IPS-18a (cell line): ENCODE results near the gene PTPRN2.
"Not testable (repeated sequence)": the region's sequence is repeated elsewhere in the genome, so short reads cannot be mapped to it uniquely, and the experiment has no call there.

ENCODE experiments used
- H3K27ac ChIP-seq: one replicate; pipeline ENCODE4 v1.5.1; 2013; ENCODE audit warnings: low read length
- H3K27me3 ChIP-seq: one replicate; pipeline ENCODE4 v1.6.1; 2013; ENCODE audit warnings: mild to moderate bottlenecking, low read length; ENCODE audit not compliant: control insufficient read depth, insufficient read depth
- H3K36me3 ChIP-seq: one replicate; pipeline ENCODE4 v1.6.1; 2013; ENCODE audit warnings: low read depth, low read length; ENCODE audit not compliant: control insufficient read depth
- H3K4me1 ChIP-seq: one replicate; pipeline ENCODE4 v1.6.1; 2013; ENCODE audit warnings: low read depth, low read length; ENCODE audit not compliant: control insufficient read depth
- H3K4me3 ChIP-seq: one replicate; pipeline ENCODE4 v1.5.1; 2013; ENCODE audit warnings: low read length
- H3K9ac ChIP-seq: one replicate; pipeline ENCODE4 v1.6.1; 2013; ENCODE audit warnings: mild to moderate bottlenecking, low read length, moderate library complexity
- H3K9me3 ChIP-seq: one replicate; pipeline ENCODE4 v1.6.1; 2013; ENCODE audit warnings: low read depth, low read length; ENCODE audit not compliant: control insufficient read depth

Gene PTPRN2

DNA sequence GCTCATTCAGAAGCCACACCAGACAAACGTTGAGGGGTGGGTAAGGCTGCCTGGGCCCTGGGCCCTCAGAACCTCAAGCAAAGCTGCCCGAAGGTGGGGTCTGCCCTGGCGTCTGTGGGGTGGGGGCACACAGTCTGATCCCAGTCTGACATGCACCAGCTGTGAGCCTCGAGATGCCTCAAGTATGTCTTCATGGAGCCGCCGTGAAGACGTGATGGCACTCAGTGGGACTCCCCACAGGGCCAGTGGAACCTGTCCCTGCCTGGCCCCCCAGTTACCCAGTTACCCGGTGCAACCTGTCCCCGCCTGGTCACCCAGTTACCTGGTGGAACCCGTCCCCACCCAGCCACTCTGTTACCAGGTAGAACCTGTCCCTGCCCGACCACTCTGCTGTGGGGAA, 351.2 kb downstream of the PTPRN2 start:
- no peaks in the 10 kb centered on the region for H3K4me1 ChIP-seq
- no peak overlapping the region for H3K9ac ChIP-seq
- H3K27ac ChIP-seq, result no peak overlapping the region
- H3K36me3 ChIP-seq, result no peaks in the 10 kb centered on the region
- no peaks in the 10 kb centered on the region for H3K27me3 ChIP-seq
- no peak overlapping the region for H3K4me3 ChIP-seq
- H3K9me3 ChIP-seq, result no peaks in the 10 kb centered on the region

DNA sequence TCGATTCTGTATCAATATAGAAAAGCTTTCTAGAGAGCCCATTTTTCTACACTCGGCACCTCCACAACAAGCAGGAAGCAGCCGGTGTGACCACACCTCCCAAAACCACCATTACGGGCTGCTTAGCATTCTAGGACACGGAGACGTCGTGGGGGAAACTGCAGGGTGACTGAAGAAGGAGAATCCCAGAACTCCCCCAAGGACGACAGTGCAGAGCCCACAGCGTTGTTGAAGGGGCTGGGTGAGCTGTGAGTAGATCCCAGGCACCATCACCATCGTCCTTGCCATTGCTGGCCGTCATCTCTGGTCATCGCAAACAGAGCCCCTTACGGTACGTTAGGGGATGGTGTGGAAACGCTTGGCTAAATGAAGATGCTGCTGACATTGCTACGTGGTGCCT, 351.8 kb downstream of the PTPRN2 start:
- Histone ChIP-seq H3K4me3 (no peak overlapping the region), H3K36me3 (no peaks in the 10 kb centered on the region), H3K4me1 (no peaks in the 10 kb centered on the region), H3K27me3 (no peaks in the 10 kb centered on the region), H3K9ac (no peak overlapping the region), H3K27ac (no peak overlapping the region), H3K9me3 (no peaks in the 10 kb centered on the region)

DNA sequence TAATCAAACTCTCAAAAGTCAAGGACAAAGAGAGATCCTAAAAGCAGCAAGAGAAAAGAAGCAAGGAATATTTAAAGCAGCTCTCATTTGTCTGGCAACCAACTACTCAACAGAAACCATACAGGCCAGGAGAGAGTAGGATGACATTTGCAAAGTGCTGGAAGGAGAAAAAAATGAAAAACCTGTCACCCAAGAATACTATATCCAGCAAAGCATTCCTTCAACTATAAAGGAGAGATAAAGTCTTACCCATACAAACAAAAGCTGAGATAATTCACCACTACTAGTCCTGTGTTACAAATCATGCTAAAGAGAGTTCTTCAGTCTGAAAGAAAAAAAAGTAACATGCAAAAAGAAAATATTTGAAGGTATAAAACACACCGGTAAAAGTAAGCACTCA, 357.7 kb downstream of the PTPRN2 start:
- H3K9me3 ChIP-seq, result peaks cover 9% of the 10 kb centered on the region
- H3K27ac ChIP-seq, result no peak overlapping the region
- H3K4me3 ChIP-seq, result no peak overlapping the region
- H3K27me3 ChIP-seq, result no peaks in the 10 kb centered on the region
- peaks cover 3% of the 10 kb centered on the region for H3K4me1 ChIP-seq
- H3K36me3 ChIP-seq, result no peaks in the 10 kb centered on the region
- no peak overlapping the region for H3K9ac ChIP-seq

DNA sequence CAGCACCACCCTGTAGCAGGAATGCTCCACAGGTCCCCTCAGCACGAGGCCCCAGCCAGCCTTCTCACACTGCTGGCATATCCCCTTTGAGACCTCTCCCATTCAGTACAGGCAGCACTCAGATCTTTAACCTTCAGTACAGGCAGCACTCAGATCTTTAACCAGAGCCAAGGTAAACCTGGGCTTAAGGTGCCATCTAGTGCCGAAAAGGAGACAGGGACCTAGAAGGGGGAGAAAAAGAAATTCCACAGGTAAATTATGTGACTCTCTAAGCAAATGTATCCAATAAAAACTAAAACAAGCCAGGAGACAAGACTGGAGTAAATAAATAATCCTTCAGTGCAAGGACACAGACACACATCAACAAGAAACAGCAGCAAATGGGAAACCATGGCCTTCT, 358.6 kb downstream of the PTPRN2 start:
- Histone ChIP-seq H3K9me3 (peaks cover 9% of the 10 kb centered on the region), H3K4me1 (peaks cover 3% of the 10 kb centered on the region), H3K9ac (no peak overlapping the region), H3K4me3 (no peak overlapping the region), H3K27me3 (no peaks in the 10 kb centered on the region), H3K36me3 (no peaks in the 10 kb centered on the region), H3K27ac (no peak overlapping the region)

DNA sequence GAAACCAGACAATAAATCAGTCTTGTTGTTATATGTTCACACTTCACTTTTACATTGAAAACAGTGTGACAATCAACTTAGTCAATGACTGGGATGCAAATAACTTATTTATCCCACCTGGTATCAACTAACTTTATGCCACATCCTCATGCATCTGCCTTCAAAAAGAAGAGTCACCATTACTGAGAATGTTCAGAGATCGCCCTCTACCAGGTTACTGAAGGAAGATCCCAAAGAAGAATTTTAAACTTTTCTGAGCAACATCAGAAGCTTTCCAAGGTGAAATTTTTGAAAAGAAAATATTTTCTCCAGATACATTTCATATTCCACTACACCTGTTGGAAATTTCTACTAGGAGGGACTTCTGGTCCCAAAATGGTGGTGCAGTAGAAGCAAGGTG, 359.5 kb downstream of the PTPRN2 start:
- Histone ChIP-seq H3K4me1 (peaks cover 3% of the 10 kb centered on the region), H3K27ac (no peak overlapping the region), H3K36me3 (no peaks in the 10 kb centered on the region), H3K9me3 (peaks cover 9% of the 10 kb centered on the region), H3K9ac (no peak overlapping the region), H3K27me3 (no peaks in the 10 kb centered on the region), H3K4me3 (no peak overlapping the region)

DNA sequence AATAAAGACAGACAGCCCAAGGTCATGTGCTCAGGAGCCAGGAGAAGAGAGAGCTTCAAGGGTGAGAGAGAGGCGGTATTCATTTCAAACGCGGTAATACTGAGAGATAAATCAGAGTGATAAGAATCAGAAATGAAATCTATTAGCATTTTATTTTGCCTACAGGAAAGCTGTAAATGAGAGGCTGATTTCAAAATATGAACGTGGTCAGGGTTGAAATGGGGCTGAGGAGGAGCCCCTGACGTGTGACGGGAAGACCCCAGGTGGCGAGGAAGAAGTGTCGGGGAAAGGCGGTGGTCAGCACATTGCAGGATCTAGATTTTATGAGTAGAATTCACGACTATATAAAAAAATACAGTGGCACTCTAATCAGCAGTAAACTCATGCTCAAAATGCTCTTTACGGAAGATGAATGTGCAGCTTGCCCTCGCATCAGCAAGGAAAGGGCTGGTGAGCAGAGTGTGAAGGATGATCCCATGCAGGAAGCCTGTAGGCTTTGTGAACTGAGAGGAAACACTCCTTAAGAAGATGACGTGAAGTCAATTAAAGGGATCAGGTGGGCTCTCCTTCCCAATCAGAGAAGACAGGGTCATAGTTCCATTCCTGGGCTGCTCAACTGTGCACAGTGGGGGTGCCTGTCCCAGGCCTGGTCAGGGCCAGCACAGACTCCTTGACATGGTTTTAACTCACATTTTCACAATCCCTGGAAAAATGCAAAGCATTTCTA, 360.2 kb downstream of the PTPRN2 start:
- Histone ChIP-seq H3K27me3 (no peaks in the 10 kb centered on the region), H3K27ac (no peak overlapping the region), H3K4me1 (peaks cover 3% of the 10 kb centered on the region), H3K9ac (no peak overlapping the region), H3K4me3 (no peak overlapping the region), H3K36me3 (no peaks in the 10 kb centered on the region), H3K9me3 (peaks cover 9% of the 10 kb centered on the region)

DNA sequence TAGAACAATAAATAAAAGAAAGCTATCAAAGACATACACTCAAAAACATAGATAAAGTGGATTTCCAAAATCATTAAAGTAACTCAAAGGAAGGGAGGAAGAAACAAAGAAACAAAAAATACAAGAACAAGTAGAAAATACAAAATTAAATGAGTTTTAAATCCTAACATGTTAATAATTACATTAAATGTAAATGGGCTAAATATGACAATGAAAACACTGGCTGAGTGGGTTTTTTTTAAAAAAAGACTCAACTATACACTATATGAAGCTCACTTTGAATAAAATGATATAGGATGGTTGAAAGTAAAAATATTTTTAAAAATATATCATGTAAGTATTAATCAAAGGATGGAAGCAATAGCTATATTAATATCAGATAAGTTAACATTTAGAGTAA, 371.4 kb downstream of the PTPRN2 start:
- Histone ChIP-seq H3K9ac (no peak overlapping the region), H3K27ac (no peak overlapping the region), H3K9me3 (no peaks in the 10 kb centered on the region), H3K4me3 (no peak overlapping the region), H3K36me3 (no peaks in the 10 kb centered on the region), H3K4me1 (no peaks in the 10 kb centered on the region), H3K27me3 (no peaks in the 10 kb centered on the region)

DNA sequence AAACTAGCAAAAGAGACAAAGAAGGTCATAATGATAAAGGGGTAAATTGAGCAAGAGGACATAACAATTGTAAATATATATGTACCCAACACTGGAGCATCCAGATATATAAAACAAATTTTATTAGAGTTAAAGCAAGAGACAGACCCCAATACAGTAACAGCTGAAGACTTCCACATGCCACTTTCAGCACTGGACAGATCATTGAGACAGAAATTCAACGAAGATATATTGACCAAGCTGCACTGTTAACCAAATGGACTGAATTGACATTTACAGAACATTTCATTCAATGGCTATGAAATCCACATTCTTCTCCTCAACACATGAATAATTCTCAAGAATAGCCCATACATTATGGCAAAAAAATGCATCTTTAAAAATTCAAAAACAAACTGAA, 378.2 kb downstream of the PTPRN2 start:
- no peak overlapping the region for H3K4me3 ChIP-seq
- H3K27me3 ChIP-seq, result no peaks in the 10 kb centered on the region
- H3K9me3 ChIP-seq, result no peaks in the 10 kb centered on the region
- H3K4me1 ChIP-seq, result peaks cover 4% of the 10 kb centered on the region
- H3K36me3 ChIP-seq, result no peaks in the 10 kb centered on the region
- H3K9ac ChIP-seq, result no peak overlapping the region
- H3K27ac ChIP-seq, result no peak overlapping the region

DNA sequence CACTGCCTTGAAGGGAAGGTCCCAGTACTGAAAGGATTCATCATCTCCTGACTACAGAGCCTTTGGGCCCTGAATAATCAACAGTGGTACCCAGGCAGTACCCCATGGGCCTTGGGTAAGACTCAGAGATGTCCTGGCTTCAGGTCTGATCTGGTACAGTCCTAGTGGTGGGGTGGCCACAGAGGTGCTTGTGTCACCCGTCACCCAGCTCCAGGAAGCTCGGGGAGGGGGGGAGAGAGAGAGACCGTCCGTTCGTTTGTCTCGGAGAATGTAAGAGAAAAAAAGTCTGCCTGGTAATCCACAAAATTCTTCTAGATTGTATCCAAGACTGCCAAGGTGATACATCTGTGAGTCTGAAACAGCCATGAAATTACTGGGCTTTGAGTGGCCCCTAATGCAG, 381.3 kb downstream of the PTPRN2 start:
- Histone ChIP-seq H3K36me3 (no peaks in the 10 kb centered on the region), H3K27ac (no peak overlapping the region)

DNA sequence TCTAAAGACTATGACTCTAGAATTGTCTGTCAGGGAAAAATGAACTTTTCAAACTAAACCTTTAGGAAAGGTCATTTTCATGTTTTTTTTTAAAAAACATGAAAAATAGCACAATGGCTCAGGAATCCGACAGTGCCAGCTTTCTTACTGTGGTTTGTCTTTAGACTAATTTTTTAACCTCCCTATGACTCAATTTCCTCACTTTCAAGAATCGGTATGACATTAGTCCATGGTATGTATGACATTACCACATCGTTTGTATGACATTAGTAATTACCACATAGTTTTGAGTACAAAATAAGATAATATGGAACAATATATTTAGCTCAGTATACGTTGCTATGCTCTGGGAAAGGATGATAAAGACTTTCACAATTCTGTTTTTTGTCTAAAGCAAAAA, 383.2 kb downstream of the PTPRN2 start:
- Histone ChIP-seq H3K27ac (no peak overlapping the region), H3K4me3 (no peak overlapping the region), H3K9me3 (no peaks in the 10 kb centered on the region)

More for the DNA sequence above, 381.3 kb downstream of the PTPRN2 start:
- no peak overlapping the region for H3K9ac ChIP-seq
- no peaks in the 10 kb centered on the region for H3K27me3 ChIP-seq
- H3K4me3 ChIP-seq, result no peak overlapping the region
- H3K9me3 ChIP-seq, result no peaks in the 10 kb centered on the region
- H3K4me1 ChIP-seq, result peaks cover 4% of the 10 kb centered on the region

DNA sequence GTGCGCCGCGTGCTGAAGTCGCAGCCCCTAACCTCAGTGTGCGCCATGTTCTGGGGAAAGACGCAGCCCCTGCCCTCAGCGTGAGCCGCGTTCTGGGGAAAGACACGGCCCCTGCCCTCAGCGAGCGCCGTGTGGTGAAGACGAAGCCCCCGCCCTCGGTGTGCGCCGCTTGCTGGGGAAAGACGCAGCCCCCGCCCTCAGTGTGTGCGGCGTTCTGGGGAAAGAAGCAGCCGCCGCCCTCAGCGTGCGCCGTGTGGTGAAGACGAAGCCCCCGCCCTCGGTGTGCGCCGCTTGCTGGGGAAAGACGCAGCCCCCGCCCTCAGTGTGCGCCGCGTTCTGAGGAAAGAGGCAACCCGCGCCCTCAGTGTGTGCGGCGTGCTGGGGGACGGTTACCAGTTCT, 383.7 kb downstream of the PTPRN2 start:
- not testable (repeated sequence) for H3K9ac ChIP-seq, H3K27me3 ChIP-seq, H3K27ac ChIP-seq, H3K4me1 ChIP-seq, H3K36me3 ChIP-seq, H3K9me3 ChIP-seq, H3K4me3 ChIP-seq

More for the DNA sequence above, 383.2 kb downstream of the PTPRN2 start:
- no peaks in the 10 kb centered on the region for H3K27me3 ChIP-seq
- H3K36me3 ChIP-seq, result no peaks in the 10 kb centered on the region
- H3K4me1 ChIP-seq, result peaks cover 4% of the 10 kb centered on the region
- no peak overlapping the region for H3K9ac ChIP-seq

DNA sequence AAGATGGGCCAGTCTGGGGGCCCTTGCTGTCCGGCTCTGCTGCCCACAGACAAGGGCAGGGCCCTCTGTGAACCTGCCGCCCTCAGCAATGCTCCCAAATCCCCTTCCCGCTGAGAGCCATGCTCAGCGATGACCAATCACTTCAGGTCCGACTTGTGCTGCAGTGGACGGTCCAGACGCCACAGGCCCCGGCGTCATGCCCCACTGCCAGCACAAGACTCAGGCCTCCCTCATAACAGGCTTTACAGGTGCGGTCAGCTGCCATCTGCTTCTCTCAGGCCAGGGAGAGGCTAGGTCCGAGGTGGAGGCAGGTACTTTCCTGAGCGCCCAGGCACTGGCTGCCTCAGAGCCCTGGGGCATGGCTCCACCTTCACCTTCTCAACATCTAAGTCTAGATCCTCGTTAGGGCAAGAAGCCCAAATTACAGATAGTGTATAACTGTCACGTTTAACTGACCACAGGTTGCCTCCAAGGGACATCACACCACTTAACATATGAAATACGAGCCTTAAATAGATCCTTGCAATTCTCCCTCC, 393.2 kb downstream of the PTPRN2 start:
- Histone ChIP-seq H3K27ac (no peak overlapping the region), H3K36me3 (no peaks in the 10 kb centered on the region), H3K9ac (no peak overlapping the region), H3K4me1 (no peaks in the 10 kb centered on the region), H3K27me3 (no peaks in the 10 kb centered on the region), H3K4me3 (no peak overlapping the region), H3K9me3 (no peaks in the 10 kb centered on the region)
